GM15510 (cell line): Measurements from ENCODE around the gene HMGB1.

Experiments used
- POLR2A ChIP-seq: IDR thresholded peaks from 3 replicates; pipeline ENCODE4 v1.6.1; 2011; ENCODE audit warnings: borderline replicate concordance; ENCODE audit not compliant: insufficient read length; ENCODE audit errors: extremely low read depth

The HMGB1 gene

GRCh38 chr13:30480292-30480950 lies 14.7 kb upstream of the HMGB1 start:
- no peak for TF ChIP-seq POLR2A

GRCh38 chr13:30479883-30480219 lies 14.1 kb upstream of the HMGB1 start:
- TF ChIP-seq POLR2A = no peak

DNA sequence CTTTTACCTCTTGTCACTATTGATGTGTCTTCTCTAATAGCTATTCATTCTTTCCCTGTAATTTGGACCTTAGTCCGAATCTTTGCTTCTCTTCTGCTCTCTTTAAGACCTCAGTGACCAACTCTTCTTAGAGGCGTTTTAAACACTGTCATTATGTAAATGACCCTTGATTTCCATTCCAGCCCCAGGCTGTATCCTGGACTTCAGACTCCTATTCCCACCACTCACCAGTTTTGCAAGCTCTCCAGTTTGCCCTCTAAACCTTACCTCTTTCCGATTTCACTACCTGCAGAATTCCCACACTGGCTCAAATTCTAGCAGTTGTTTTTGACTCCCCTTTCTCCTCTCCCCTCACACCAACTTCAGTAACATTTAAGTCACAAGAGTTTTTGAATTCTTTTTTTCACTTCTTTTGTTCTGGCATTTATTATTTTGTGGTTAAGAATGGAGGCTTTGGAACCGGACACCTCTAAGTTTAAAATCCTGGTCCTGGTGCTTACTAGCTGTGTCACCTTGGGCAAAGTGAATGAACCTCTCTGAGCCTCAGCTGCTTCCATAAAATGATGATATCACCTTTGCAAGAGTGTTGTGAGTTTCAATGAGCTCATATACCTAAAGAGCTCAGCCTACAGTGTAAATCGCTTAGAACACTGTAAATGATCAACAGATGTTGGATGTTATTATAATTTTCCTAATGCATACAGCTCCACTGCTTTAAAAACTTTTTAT lies 13.6 kb upstream of the HMGB1 start:
- TF ChIP-seq POLR2A = no peak

GRCh38 chr13:30477346-30478195 lies 11.8 kb upstream of the HMGB1 start:
- no peak for TF ChIP-seq POLR2A

DNA sequence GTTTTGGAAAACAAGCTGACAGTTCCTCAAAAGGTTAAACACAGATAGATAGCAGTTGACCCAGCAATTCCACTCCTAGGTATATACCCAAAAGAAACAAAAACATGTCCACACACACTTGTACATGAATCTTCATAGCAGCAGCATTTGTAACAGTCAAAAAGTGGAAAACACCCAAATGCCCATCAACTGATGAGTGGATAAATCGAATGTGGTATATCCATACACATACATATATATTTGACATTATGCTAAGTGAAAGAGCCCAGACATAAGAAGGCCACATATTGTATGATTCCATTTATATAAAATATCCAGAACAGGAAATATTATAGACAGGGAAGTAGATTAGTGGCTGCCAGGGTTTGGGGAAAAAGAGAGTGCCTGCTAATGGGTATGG lies 7.9 kb upstream of the HMGB1 start:
- no peak for TF ChIP-seq POLR2A

DNA sequence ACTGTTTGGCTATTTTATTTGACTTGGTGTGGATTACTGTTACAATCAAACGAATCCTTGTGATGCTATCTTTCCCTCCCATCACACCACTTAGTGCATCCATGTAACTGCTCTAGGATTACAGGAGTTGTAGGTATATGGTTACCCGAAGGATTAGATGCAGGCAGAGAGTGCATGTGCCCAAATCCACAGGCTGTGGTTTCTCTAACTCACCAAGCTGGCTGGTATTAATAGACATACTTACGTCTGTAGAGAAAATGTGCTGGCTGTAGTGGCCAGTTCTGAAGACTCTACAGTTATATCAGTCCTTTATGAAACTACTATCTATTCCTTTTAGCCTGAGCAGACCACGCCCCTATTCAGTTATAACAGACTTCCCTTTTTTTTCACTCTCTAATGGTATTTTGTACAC lies 1.1 kb upstream of the HMGB1 start:
- no peak for TF ChIP-seq POLR2A

- no peak for TF ChIP-seq POLR2A
Measured at GRCh38 chr13:30466358-30466714, 600 bp upstream of the HMGB1 start.

DNA sequence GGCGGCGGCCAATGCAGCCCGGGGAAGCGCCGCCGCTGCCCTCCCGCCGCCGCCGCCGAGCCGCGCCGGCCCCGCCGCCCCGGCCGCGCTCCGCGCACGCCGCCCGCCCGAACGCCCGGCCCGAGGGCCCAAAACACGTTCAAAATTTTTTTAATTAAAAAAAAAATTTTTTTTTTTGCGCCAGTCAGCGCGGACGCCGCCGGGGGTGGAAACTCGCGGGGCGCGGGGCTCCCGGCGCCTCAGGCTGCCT lies 468 bp downstream of the HMGB1 start:
- no peak for TF ChIP-seq POLR2A

DNA sequence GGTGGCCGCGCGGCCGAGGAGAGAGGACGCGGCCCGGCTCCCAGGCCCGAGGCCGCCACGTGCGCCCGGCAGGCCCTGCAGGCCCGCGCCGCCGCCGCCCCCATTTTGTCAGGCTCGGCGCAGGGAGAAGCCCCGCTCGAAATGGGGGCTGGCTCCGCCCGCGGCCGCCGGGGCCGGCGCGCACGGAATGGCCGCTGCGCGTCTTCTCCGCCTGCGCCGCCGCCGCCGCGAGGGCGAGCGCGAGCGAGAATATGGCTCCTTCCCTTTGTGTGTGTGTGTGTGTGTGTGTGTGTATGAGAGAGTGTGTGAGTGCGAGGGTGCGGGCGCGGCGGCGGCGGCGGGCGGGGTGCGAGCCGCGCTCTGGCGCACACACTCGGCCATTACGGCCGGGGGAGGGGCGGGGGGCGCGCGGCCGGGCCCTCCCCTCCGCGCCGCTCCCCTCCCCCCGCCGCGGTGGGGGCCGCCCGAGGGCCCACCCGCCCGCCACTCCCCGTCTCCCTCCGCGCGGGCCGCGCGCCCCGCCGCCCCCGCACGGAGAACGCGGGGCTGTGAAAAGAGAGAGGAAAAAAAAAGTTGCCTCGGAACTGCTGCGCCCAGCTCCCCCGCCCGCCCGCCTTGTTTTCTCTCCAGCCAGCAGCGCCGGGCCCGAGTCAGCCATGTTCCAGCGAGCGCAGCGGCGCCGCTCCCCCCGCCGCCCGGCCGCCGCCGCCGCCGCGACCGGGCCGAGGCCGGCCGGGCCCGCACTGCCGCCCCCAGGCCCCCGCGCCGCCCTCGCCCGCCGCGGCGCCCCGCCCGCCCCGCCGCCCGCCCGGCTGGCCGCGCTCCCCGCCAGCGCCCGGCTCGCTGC lies 1.0 kb downstream of the HMGB1 start:
- peak; percentile 51 for TF ChIP-seq POLR2A

DNA sequence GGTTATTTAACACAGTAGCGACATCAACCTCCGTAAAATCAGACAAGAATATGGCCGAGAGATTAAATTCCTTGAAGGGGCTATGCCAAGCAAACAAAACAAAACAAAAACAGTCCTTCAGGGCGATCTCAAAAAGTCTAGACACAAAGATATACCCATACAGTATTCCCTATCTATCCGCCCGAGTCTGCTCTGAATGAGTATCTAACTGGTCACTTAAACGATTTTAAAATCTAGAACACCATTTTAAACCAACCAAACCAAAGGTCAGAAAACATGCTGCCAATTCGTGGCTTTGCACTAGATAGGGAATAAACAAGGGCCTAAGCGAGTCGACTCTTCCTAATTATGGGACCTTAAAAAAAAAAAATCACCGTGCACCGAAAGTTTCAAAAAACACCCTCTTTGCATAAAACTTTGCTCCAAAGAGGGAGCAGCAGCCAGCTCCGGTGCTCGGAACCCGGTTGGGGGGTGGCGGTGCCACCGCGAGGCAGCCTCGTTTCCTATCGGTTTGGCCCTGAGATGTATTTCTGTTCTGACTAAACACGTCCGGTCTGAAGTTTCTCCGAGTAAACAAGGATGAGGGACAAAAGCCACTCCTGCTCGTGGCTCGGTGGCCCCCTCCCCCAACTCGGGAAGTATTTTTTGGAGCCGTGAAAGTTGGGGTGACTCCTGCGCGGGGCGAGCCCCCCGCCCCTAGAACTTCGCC lies 1.8 kb downstream of the HMGB1 start:
- TF ChIP-seq POLR2A = no peak

- no peak for TF ChIP-seq POLR2A
Measured at GRCh38 chr13:30457306-30457891, 8.3 kb downstream of the HMGB1 start.

DNA sequence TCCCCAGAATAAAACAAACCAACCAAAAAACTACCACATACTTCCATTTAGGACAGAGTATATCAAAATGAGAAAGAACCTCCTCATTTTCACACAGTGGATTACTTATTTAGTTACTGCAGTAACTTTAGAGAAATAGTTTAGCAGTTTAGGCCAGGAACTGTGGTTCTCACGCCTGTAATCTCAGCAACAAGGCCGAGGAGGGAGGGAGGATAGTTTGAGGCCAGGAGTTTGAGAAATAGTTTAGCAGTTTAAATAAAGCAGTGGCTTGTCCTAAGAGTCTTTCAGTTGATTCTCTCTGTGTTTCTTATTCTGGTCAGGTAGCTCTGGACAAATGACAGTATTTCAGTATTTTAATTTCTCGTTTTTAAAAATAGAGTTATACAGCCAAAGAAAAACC lies 9.4 kb downstream of the HMGB1 start:
- TF ChIP-seq POLR2A = no peak

DNA sequence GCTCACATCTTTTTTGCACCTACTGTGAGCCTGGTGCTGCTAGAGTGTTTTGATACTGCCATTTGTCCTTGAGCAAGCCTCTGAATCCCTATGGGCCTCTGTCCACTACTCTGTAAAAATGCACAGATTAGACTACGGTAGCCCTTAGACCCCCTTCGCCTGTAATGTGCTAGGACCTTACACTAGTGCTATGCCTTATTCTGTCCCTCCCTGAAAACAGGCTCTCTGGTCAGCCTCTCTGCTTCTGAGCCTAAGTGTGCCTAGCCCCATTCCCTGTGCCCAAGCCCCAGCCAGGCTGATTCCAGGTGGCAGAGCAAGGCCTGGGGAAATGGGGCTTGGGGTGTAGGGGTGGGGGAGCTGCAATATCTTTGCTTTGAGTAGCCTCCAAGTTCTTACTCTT lies 10.7 kb downstream of the HMGB1 start:
- TF ChIP-seq POLR2A = no peak

GRCh38 chr13:30453727-30454126 lies 12.0 kb downstream of the HMGB1 start:
- no peak for TF ChIP-seq POLR2A

- TF ChIP-seq POLR2A = no peak
Measured at GRCh38 chr13:30450066-30450465, 15.7 kb downstream of the HMGB1 start.

GRCh38 chr13:30448441-30448840 lies 17.3 kb downstream of the HMGB1 start:
- no peak for TF ChIP-seq POLR2A
